MM.1S (cell line): ENCODE measurements around the gene UPF3B.

Experiments used
- DNase-seq: peaks from one replicate; pipeline ENCODE4 v3.0.0-alpha.2; 2015
- H2AFZ ChIP-seq: fragments of 300-600 bp; sonication (generic); 2 replicates; pipeline ENCODE4 v1.6.0; 2016; ENCODE audit warnings: antibody characterized with exemption, low read length
- H3F3A ChIP-seq: fragments of 300-600 bp; sonication (generic); 2 replicates; pipeline ENCODE4 v1.6.1; 2016; ENCODE audit warnings: mild to moderate bottlenecking, antibody characterized with exemption, low read length, moderate library complexity, mixed read lengths; ENCODE audit not compliant: insufficient read depth
- H3K27ac ChIP-seq: fragments of 300-600 bp; sonication (generic); 2 replicates; pipeline ENCODE4 v1.5.1; 2016; ENCODE audit warnings: mild to moderate bottlenecking, low read length
- H3K27me3 ChIP-seq: fragments of 300-600 bp; sonication (generic); replicated peaks from 2 replicates; pipeline ENCODE4 v1.6.0; 2016; ENCODE audit warnings: low read length; ENCODE audit not compliant: insufficient read depth
- H3K36me3 ChIP-seq: fragments of 300-600 bp; sonication (generic); replicated peaks from 2 replicates; pipeline ENCODE4 v1.6.1; 2016; ENCODE audit warnings: mild to moderate bottlenecking, low read length, mixed read lengths; ENCODE audit not compliant: insufficient read depth
- H3K4me1 ChIP-seq: fragments of 300-600 bp; sonication (generic); 2 replicates; pipeline ENCODE4 v1.6.1; 2016; ENCODE audit warnings: low read length, mixed read lengths
- H3K4me2 ChIP-seq: fragments of 300-600 bp; sonication (generic); 2 replicates; pipeline ENCODE4 v1.6.0; 2016; ENCODE audit warnings: low read depth, low read length
- H3K4me3 ChIP-seq: fragments of 300-600 bp; sonication (generic); 2 replicates; pipeline ENCODE4 v1.5.1; 2016; ENCODE audit warnings: low read length, mixed read lengths
- H3K79me2 ChIP-seq: fragments of 300-600 bp; sonication (generic); 2 replicates; pipeline ENCODE4 v1.6.1; 2016; ENCODE audit warnings: mixed run types, low read length, mixed read lengths
- H3K9ac ChIP-seq: fragments of 300-600 bp; sonication (generic); 2 replicates; pipeline ENCODE4 v1.6.1; 2016; ENCODE audit warnings: low read length, mixed read lengths
- H3K9me2 ChIP-seq: fragments of 300-600 bp; sonication (generic); replicated peaks from 2 replicates; pipeline ENCODE4 v1.6.1; 2016; ENCODE audit warnings: mild to moderate bottlenecking, low read length, mixed read lengths; ENCODE audit not compliant: insufficient read depth
- H3K9me3 ChIP-seq: fragments of 300-600 bp; sonication (generic); replicated peaks from 2 replicates; pipeline ENCODE4 v1.6.1; 2016; ENCODE audit warnings: mild to moderate bottlenecking, low read length, mixed read lengths; ENCODE audit not compliant: insufficient read depth
- H4K20me1 ChIP-seq: fragments of 300-600 bp; sonication (generic); 2 replicates; pipeline ENCODE4 v1.6.1; 2016; ENCODE audit warnings: mild to moderate bottlenecking, low read length, moderate library complexity, mixed read lengths; ENCODE audit not compliant: insufficient read depth
- CTCF ChIP-seq: fragments of 300-600 bp; sonication (generic); IDR thresholded peaks from 2 replicates; pipeline ENCODE4 v1.5.1; 2016; ENCODE audit warnings: antibody characterized with exemption, low read length, mixed read lengths
- EZH2 ChIP-seq: fragments of 300-600 bp; sonication (generic); optimal IDR thresholded peaks from 2 replicates; pipeline ENCODE3; 2017; ENCODE audit warnings: low read depth, mild to moderate bottlenecking, antibody characterized with exemption, low read length, mixed read lengths
- EZH2phosphoT487 ChIP-seq: fragments of 300-600 bp; sonication (generic); IDR thresholded peaks from 2 replicates; pipeline ENCODE4 v1.6.1; 2018; ENCODE audit warnings: antibody characterized with exemption, low read length

The UPF3B gene

DNA sequence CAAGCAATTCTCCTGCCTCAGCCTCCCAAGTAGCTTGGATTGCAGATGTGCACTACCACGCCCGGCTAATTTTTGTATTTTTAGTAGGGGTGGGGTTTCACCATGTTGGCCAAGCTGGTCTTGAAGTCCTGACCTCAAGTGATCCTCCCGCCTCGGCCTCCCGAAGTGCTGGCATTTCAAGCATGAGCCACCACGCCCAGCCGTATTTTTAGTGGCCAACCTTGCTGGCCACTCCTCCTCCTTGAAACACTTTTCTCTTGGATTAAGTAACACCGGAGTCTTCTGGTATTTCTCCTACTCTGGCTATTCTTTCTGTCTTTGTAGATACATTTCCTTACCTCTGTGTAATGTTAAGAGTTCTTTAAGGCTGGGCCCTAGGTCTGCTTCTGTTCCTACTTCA is 50.2 kb downstream of the UPF3B start:
- no peak for DNase-seq
- H3K9ac ChIP-seq, result no peak overlapping the region
- no peak overlapping the region for H3K4me3 ChIP-seq
- TF ChIP-seq EZH2 (no peak), EZH2phosphoT487 (no peak), CTCF (no peak)
- H3K9me3 ChIP-seq, result no peaks in the 10 kb centered on the region
- no peaks in the 10 kb centered on the region for H3K4me1 ChIP-seq
- H3K9me2 ChIP-seq, result no peaks in the 10 kb centered on the region
- H3F3A ChIP-seq, result no peaks in the 10 kb centered on the region
- H2AFZ ChIP-seq, result no peak overlapping the region
- no peaks in the 10 kb centered on the region for H3K79me2 ChIP-seq
- H3K27me3 ChIP-seq, result no peaks in the 10 kb centered on the region
- no peaks in the 10 kb centered on the region for H3K36me3 ChIP-seq
- H4K20me1 ChIP-seq, result no peaks in the 10 kb centered on the region
- no peak overlapping the region for H3K27ac ChIP-seq
- no peak overlapping the region for H3K4me2 ChIP-seq

GRCh38 chrX:119801253-119802221 is 51.2 kb downstream of the UPF3B start:
- no peaks in the 10 kb centered on the region for H3K27me3 ChIP-seq
- H2AFZ ChIP-seq, result no peak overlapping the region
- H3F3A ChIP-seq, result no peaks in the 10 kb centered on the region
- no peak overlapping the region for H3K27ac ChIP-seq
- H3K4me3 ChIP-seq, result no peak overlapping the region
- no peaks in the 10 kb centered on the region for H3K79me2 ChIP-seq
- TF ChIP-seq EZH2phosphoT487 (no peak), EZH2 (no peak)
- H3K9me3 ChIP-seq, result no peaks in the 10 kb centered on the region
- DNase-seq, result no peak
- H3K9ac ChIP-seq, result no peak overlapping the region
- H3K4me1 ChIP-seq, result no peaks in the 10 kb centered on the region
- no peak overlapping the region for H3K4me2 ChIP-seq
- H3K36me3 ChIP-seq, result no peaks in the 10 kb centered on the region
- no peaks in the 10 kb centered on the region for H3K9me2 ChIP-seq
- no peaks in the 10 kb centered on the region for H4K20me1 ChIP-seq

DNA sequence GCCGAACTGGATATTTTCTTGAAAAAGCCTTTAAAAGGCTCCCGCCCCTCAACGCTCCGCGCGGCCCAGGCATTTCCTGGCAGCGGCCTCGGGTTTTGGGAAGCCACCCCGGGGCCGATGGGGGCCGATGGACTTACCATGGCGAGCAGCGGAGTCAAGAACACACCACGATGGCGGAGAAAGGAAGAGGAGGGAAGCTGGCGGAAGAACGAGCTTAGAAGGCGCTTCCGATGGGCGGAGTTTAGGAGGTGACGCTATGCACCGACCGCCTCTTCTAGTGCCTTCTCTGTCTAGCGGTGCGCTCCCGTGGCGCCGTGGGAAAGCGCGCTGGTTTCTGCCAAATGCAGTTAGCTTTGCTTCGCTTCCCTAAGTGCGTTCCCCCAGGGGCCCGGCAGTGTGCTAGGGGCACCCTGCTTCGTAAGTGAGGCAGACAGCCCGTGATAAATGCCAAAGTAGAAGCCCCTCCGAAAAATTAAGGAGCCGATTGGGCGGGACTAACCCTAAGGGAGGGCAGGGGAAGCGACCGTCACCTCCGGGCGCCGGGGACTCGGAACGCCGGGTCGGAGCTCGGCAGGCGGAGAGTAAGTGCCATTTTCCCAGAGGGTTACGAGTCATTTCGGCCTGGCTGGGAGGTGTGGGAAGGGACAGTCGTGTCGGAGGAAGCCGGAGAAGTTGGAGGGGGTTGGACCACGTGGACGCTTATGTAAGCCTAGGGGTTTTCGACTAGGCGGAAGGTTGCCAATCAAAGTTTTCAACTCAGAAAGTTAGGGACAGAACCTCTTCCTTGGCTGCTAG is 61.1 kb downstream of the UPF3B start, which contains the start of gene RPL39:
TSS of gene RPL39 (minus strand) at position 194 of the 795 bp plus-strand sequence. CDS start at position 140, 54 bp downstream.
- peaks cover 29% of the 10 kb centered on the region for H4K20me1 ChIP-seq
- peak within 1 kb of the TSS; percentile 93 for H3K27ac ChIP-seq
- no peaks in the 10 kb centered on the region for H3K27me3 ChIP-seq
- 0 out of 2 replicates have a peak, but pooled peaks cover 4% of the 10 kb centered on the region for H3K4me1 ChIP-seq
- no peaks in the 10 kb centered on the region for H3K9me3 ChIP-seq
- peak within 1 kb of the TSS; percentile 88 for H3K9ac ChIP-seq
- DNase-seq, result peak; percentile 86
- peaks cover 53% of the 10 kb centered on the region for H3K79me2 ChIP-seq
- no peak for TF ChIP-seq EZH2
- TF ChIP-seq CTCF, result no peak
- no peak for TF ChIP-seq EZH2phosphoT487
- H3K9me2 ChIP-seq, result no peaks in the 10 kb centered on the region
- peaks cover 29% of the 10 kb centered on the region for H3F3A ChIP-seq
- peak within 1 kb of the TSS; percentile 93 for H3K4me2 ChIP-seq
- H3K36me3 ChIP-seq, result peaks cover 8% of the 10 kb centered on the region; the same call in 1 of the 2 replicates
- peak within 1 kb of the TSS; percentile 65 for H2AFZ ChIP-seq
- H3K4me3 ChIP-seq, result peak within 1 kb of the TSS; percentile 74
